HepG2 (cell line): ENCODE measurements around the gene LATS2. TPM values are rescaled to one million over a fixed set of nuclear protein-coding genes. Genes with fewer than 3 reads are reported as not detected.
A peak's percentile ranks its signal among the peaks of the same experiment; 100 is the strongest.

Experiments
- BHLHE40 ChIP-seq: IDR thresholded peaks from 2 replicates; pipeline ENCODE4 v1.6.1; 2011; ENCODE audit warnings: low read length, improper control_type of control experiment
- BORCS8-MEF2B ChIP-seq: sonication (generic); formaldehyde crosslinking; IDR thresholded peaks from 2 replicates; pipeline ENCODE4 v1.8.0; 2022; ENCODE audit warnings: mild to moderate bottlenecking, missing genetic modification reagents
- CCDC6 ChIP-seq: sonication (generic); formaldehyde crosslinking; IDR thresholded peaks from 2 replicates; pipeline ENCODE4 v1.8.1; 2022; ENCODE audit warnings: mild to moderate bottlenecking, missing genetic modification reagents, moderate library complexity
- CHCHD3 ChIP-seq: sonication (generic); formaldehyde crosslinking; IDR thresholded peaks from 2 replicates; pipeline ENCODE4 v1.8.0; 2022; ENCODE audit warnings: mild to moderate bottlenecking, missing genetic modification reagents, moderate library complexity
- DMAP1 ChIP-seq: IDR thresholded peaks from 2 replicates; pipeline ENCODE4 v1.6.1; 2016
- ELF3 ChIP-seq: IDR thresholded peaks from 2 replicates; pipeline ENCODE4 v1.6.1; 2016; ENCODE audit warnings: missing genetic modification reagents, missing compliant biosample characterization
- FUBP1 ChIP-seq: sonication (generic); formaldehyde crosslinking; IDR thresholded peaks from 2 replicates; pipeline ENCODE4 v1.5.1; 2020; ENCODE audit warnings: missing genetic modification reagents, mild to moderate bottlenecking, borderline replicate concordance
- HBP1 ChIP-seq: IDR thresholded peaks from 2 replicates; pipeline ENCODE4 v1.6.1; 2016; ENCODE audit warnings: low read depth, control low read depth
- ISL2 ChIP-seq: sonication (generic); formaldehyde crosslinking; IDR thresholded peaks from 2 replicates; pipeline ENCODE4 v1.5.0; 2020; ENCODE audit warnings: missing genetic modification reagents
- JUN ChIP-seq: sonication (generic); formaldehyde crosslinking; IDR thresholded peaks from 2 replicates; pipeline ENCODE4 v1.4.0; 2020; ENCODE audit warnings: mild to moderate bottlenecking, missing genetic modification reagents
- MED1 ChIP-seq: sonication (generic); formaldehyde crosslinking; IDR thresholded peaks from 2 replicates; pipeline ENCODE4 v1.4.0; 2020; ENCODE audit warnings: missing genetic modification reagents
- MTF1 ChIP-seq: sonication (generic); formaldehyde crosslinking; IDR thresholded peaks from 2 replicates; pipeline ENCODE4 v1.5.0; 2020; ENCODE audit warnings: missing genetic modification reagents
- RELA ChIP-seq: sonication (generic); formaldehyde crosslinking; IDR thresholded peaks from 2 replicates; pipeline ENCODE4 v1.4.0; 2020; ENCODE audit warnings: missing genetic modification reagents
- SOX13 ChIP-seq, 3 experiments: fragments of 450-650 bp in 1 of 3; sonication (generic) in 1 of 3; formaldehyde crosslinking in 1 of 3; IDR thresholded peaks in 2 of 3; conservative IDR thresholded peaks in 1 of 3; 2 replicates each; pipeline versions ENCODE4 v1.5.0 to v1.6.1; 2016 to 2020; ENCODE audit warnings: antibody characterized with exemption in 1 of 3, mild to moderate bottlenecking in 1 of 3, missing compliant biosample characterization in 1 of 3, missing genetic modification reagents in 1 of 3, moderate library complexity in 1 of 3
- SRF ChIP-seq: IDR thresholded peaks from 2 replicates; pipeline ENCODE4 v1.6.1; 2011; ENCODE audit warnings: mild to moderate bottlenecking, low read depth, low read length, moderate library complexity
- TARDBP ChIP-seq: sonication (generic); formaldehyde crosslinking; IDR thresholded peaks from 2 replicates; pipeline ENCODE4 v1.8.0; 2022; ENCODE audit warnings: mild to moderate bottlenecking, missing genetic modification reagents
- TFAP4 ChIP-seq: sonication (generic); IDR thresholded peaks from 2 replicates; pipeline ENCODE4 v1.6.1; 2016; ENCODE audit warnings: low read depth, borderline replicate concordance
- ZFP82 ChIP-seq: sonication (generic); formaldehyde crosslinking; IDR thresholded peaks from 2 replicates; pipeline ENCODE4 v1.5.1; 2020; ENCODE audit warnings: mild to moderate bottlenecking, missing genetic modification reagents, borderline replicate concordance
- ZNF264 ChIP-seq: sonication (generic); formaldehyde crosslinking; IDR thresholded peaks from 2 replicates; pipeline ENCODE4 v1.4.0; 2020; ENCODE audit warnings: missing genetic modification reagents
- ZNF546 ChIP-seq: sonication (generic); formaldehyde crosslinking; conservative IDR thresholded peaks from 2 replicates; pipeline ENCODE4 v1.8.1; 2023; ENCODE audit warnings: mild to moderate bottlenecking, missing genetic modification reagents
- ZNF614 ChIP-seq: IDR thresholded peaks from 2 replicates; pipeline ENCODE4 v1.6.1; 2018; ENCODE audit warnings: missing biosample characterization, missing genetic modification reagents, inconsistent platforms, borderline replicate concordance
- ZNF710 ChIP-seq: sonication (generic); formaldehyde crosslinking; IDR thresholded peaks from 2 replicates; pipeline ENCODE4 v1.5.0; 2020; ENCODE audit warnings: mild to moderate bottlenecking, missing genetic modification reagents, borderline replicate concordance
- ZNF839 ChIP-seq: sonication (generic); formaldehyde crosslinking; IDR thresholded peaks from 2 replicates; pipeline ENCODE4 v1.4.0; 2020; ENCODE audit warnings: missing genetic modification reagents, mild to moderate bottlenecking, borderline replicate concordance
- ZNF878 ChIP-seq: sonication (generic); formaldehyde crosslinking; IDR thresholded peaks from 2 replicates; pipeline ENCODE4 v1.8.1; 2023; ENCODE audit warnings: mild to moderate bottlenecking, missing genetic modification reagents, moderate library complexity
- ZNF883 ChIP-seq: sonication (generic); formaldehyde crosslinking; IDR thresholded peaks from 2 replicates; pipeline ENCODE4 v1.5.1; 2020; ENCODE audit warnings: mild to moderate bottlenecking, missing genetic modification reagents; ENCODE audit errors: not compliant biosample characterization
- polyA plus RNA-seq, 8 experiments: library from polyadenylated mRNA; depleted of rRNA in 3 of 8; stranded (reverse) in 7 of 8; unstranded in 1 of 8; fragments of >200 nt; fragmentation: Illumina TruSeq in 4 of 8; extraction: Trizol in 4 of 8; gene quantifications; 2 replicates each; pipeline versions ENCODE4 v1.2.1 to v1.2.3, GENCODE V29; 2011 to 2016; ENCODE audit warnings: low read depth in 4 of 8, missing spikeins in 1 of 8, mixed read lengths in 1 of 8; ENCODE audit not compliant: insufficient read depth in 1 of 8
- total RNA-seq, 5 experiments: library from RNA; depleted of rRNA; stranded (reverse); fragments of >200 nt; fragmentation: Illumina TruSeq; extraction: Trizol; gene quantifications; 2 replicates each; pipeline ENCODE4 v1.2.3, GENCODE V29; 2016; ENCODE audit warnings: low read depth in 1 of 5

LATS2 gene
- total and polyA plus RNA-seq, 2 of the 13 experiments (the other 11 are each of a cell fraction or from before 2014, with no cell fraction given) = 7.3 to 8.5 TPM

- TF ChIP-seq TFAP4 (no peak), BHLHE40 (peak; percentile 39), TARDBP (peak; percentile 85), SOX13 (IDR thresholded peaks at IDR 0.05) (no peak), SOX13 (CRISPR knock-in tag; conservative IDR thresholded peaks at IDR 0.05 in 1 of 2, IDR thresholded peaks at IDR 0.05 in 1 of 2) (peak in 1 of 2 experiments; percentile 91; a peak in 2 of 4 replicates), ZFP82 (CRISPR knock-in tag) (no peak), DMAP1 (CRISPR knock-in tag) (no peak), ZNF614 (CRISPR knock-in tag) (peak; percentile 53; the same call in 1 of the 2 replicates), ELF3 (CRISPR knock-in tag) (peak; percentile 51), ISL2 (CRISPR knock-in tag) (peak; percentile 96), MED1 (CRISPR knock-in tag) (peak; percentile 87), ZNF883 (CRISPR knock-in tag) (no peak), CCDC6 (no peak), BORCS8-MEF2B (CRISPR knock-in tag) (no peak), MTF1 (CRISPR knock-in tag) (no peak), SRF (no peak), CHCHD3 (CRISPR knock-in tag) (no peak), JUN (peak; percentile 21; the same call in 1 of the 2 replicates), HBP1 (CRISPR knock-in tag) (no peak), ZNF264 (0 out of 2 replicates have a peak, but pooled peaks have one; percentile 59), ZNF878 (CRISPR knock-in tag) (peak; percentile 86; the same call in 1 of the 2 replicates), ZNF546 (no peak), RELA (CRISPR knock-in tag) (no peak), ZNF839 (CRISPR knock-in tag) (no peak), FUBP1 (CRISPR knock-in tag) (no peak), ZNF710 (CRISPR knock-in tag) (no peak)
Measured at GRCh38 chr13:20953245-20953931, 108.0 kb downstream of the LATS2 start (continued).
